ENCODE data around the gene CCN6. TPM values are rescaled to one million over a fixed set of nuclear protein-coding genes. Genes with fewer than 3 reads are reported as not detected.
"Not testable (repeated sequence)": the region's sequence is repeated elsewhere in the genome, so short reads cannot be mapped to it uniquely, and the experiment has no call there.

The CCN6 gene
- total RNA-seq, 4 donors from 2014 or later: not detected

DNA sequence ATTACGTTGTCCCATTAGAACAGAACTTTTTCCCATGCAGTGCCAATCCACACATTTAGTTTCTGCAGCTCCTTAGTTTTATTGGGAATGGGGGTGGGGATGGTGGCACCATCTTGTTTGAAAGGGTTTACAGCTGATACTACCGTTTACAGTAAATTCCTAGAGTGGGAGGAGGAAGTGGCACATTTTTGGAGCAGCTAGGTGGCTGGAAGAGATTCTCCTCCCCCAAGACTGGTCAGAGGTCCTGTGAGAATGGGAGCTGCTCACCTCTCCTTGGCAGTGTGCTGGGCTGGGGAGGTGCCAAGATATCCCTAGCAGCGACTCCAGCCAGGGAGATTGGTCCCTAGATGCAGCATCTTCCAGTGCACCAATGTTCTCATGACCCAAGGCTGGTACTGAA, 12.4 kb upstream of the CCN6 start:
- Histone ChIP-seq H3K27me3 (no peaks in the 10 kb centered on the region), H3K36me3 (no peaks in the 10 kb centered on the region), H3K9me3 (no peaks in the 10 kb centered on the region), H3K4me1 (peaks cover 0 to 44% (median 12%) of the 10 kb centered on the region in 3 donors), H3K4me3 (no peak overlapping the region), H3K27ac (no peak overlapping the region)
- TF ChIP-seq POLR2A (IDR thresholded peaks at IDR 0.05): no peak
- TF ChIP-seq CTCF (IDR thresholded peaks at IDR 0.05): no peak
- no peak for TF ChIP-seq EP300 (IDR thresholded peaks at IDR 0.05)
- no peak for ATAC-seq
- WGBS, 2 donors (ENCODE audit: low coverage in 1 of 2): 78 to 80% methylated on average over 1 to 3 of the region's 3 CpGs

DNA sequence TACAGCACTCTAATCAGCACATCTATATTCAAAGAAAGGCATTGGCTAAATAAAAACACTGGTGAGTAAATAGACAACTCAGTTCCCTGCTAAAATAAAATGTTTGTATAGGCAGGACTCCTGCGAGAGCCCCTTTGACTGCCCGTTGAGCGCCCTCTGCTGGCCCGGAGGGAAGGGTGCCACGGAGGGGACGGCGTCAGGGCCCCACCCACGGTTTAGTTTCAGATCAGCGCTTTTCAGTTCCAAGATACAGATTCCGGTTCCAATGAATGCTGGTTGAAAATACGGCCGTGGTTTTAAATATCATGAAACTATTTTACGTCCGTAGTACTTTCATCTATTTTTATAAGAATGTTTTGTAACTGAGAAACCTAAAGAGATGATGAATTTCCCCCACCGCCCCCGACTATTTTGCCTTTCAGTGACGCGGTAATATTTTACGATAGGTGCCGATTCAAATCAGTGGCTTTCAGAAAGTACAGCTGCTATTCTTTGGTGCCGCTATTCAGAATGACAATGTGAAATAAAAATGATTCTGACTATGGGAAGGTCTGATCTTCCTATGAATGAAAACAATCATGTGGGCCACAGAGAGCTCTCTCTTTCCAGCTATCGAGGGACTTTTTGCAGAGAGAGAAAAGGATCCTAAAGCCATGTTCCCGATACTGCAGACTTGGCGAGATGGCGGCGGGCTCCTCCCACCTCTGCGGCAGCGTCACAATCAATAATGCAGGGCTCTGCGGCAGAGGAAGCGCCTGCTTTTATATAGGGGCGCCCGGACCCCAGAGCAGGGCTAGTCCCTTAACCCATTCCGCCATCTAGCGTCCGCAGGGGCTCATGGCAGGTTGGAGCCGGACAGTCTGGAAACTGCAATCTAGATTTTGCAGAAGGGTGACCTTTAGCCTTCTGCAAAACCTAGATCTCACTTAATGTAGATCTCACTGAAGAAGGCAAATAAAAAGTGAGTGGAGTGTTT, 10.6 kb upstream of the CCN6 start:
- 0% methylated on average over 24 to 31 of the region's 36 CpGs for WGBS, 2 donors (ENCODE audit: low coverage in 1 of 2)
- Histone ChIP-seq H3K27ac (peak overlapping the region; percentile 48 to 84 (median 80)), H3K36me3 (no peaks in the 10 kb centered on the region), H3K4me1 (peaks cover 0 to 33% (median 5%) of the 10 kb centered on the region in 3 donors), H3K27me3 (no peaks in the 10 kb centered on the region), H3K9me3 (no peaks in the 10 kb centered on the region), H3K4me3 (peak overlapping the region; percentile 48 to 64)
- TF ChIP-seq POLR2A (IDR thresholded peaks at IDR 0.05): peak in 1 of 2 donors; percentile 17
- TF ChIP-seq EP300 (IDR thresholded peaks at IDR 0.05): no peak
- TF ChIP-seq POLR2AphosphoS5 (IDR thresholded peaks at IDR 0.05): peak; percentile 28
- peak; percentile 91 to 93 (median 91) for TF ChIP-seq CTCF (IDR thresholded peaks at IDR 0.05)
- ATAC-seq: peak; percentile 86

GRCh38 chr6:112044196-112044595, 9.7 kb upstream of the CCN6 start:
- Histone ChIP-seq H3K36me3 (no peaks in the 10 kb centered on the region), H3K27ac (peak overlapping the region in 2 of 4 donors; percentile 82 to 84), H3K4me3 (no peak overlapping the region), H3K27me3 (no peaks in the 10 kb centered on the region), H3K9me3 (no peaks in the 10 kb centered on the region), H3K4me1 (peaks cover 0 to 24% (median 0%) of the 10 kb centered on the region in 3 donors)
- WGBS, 2 donors (ENCODE audit: low coverage in 1 of 2): 69 to 71% methylated on average over 8 of the region's 8 CpGs
- TF ChIP-seq EP300 (IDR thresholded peaks at IDR 0.05) (no peak), POLR2AphosphoS5 (IDR thresholded peaks at IDR 0.05) (no peak), CTCF (IDR thresholded peaks at IDR 0.05) (no peak), POLR2A (IDR thresholded peaks at IDR 0.05) (no peak)
- ATAC-seq: no peak

GRCh38 chr6:112044856-112045255, 9.0 kb upstream of the CCN6 start:
- no peak overlapping the region for H3K4me3 ChIP-seq
- H3K36me3 ChIP-seq: no peaks in the 10 kb centered on the region
- no peaks in the 10 kb centered on the region for H3K27me3 ChIP-seq
- WGBS, 2 donors (ENCODE audit: low coverage in 1 of 2): 23 to 33% methylated on average over 2 to 3 of the region's 3 CpGs
- ATAC-seq: no peak
- H3K9me3 ChIP-seq: no peaks in the 10 kb centered on the region
- TF ChIP-seq POLR2AphosphoS5 (IDR thresholded peaks at IDR 0.05): peak; percentile 47
- no peak for TF ChIP-seq EP300 (IDR thresholded peaks at IDR 0.05)
- H3K4me1 ChIP-seq: peaks cover 0 to 23% (median 0%) of the 10 kb centered on the region in 3 donors
- peak overlapping the region in 1 of 4 donors; percentile 30 for H3K27ac ChIP-seq

- no CpG with 5 or more reads among the region's 25 CpGs for WGBS, 2 donors (ENCODE audit: low coverage in 1 of 2)
- ATAC-seq, H3K36me3 ChIP-seq, H3K4me3 ChIP-seq, H3K27ac ChIP-seq, H3K27me3 ChIP-seq: not testable (repeated sequence)
- Histone ChIP-seq H3K4me1 (peaks cover 0 to 21% (median 0%) of the 10 kb centered on the region in 3 donors), H3K9me3 (peaks cover 0 to 10% (median 0%) of the 10 kb centered on the region in 3 donors)
These were observed 6.4 kb upstream of the CCN6 start for GRCh38 chr6:112047523-112047922.
